GM12878 (cell line): ENCODE results near the gene IRAK2. TPM values are rescaled to one million over a fixed set of nuclear protein-coding genes. Genes with fewer than 3 reads are reported as not detected.

ENCODE experiments used
- ATAC-seq: fragments of 200-7000 bp; cut with Tn5 transposase; 3 replicates; pipeline ENCODE4 v1.9.1; 2020; ENCODE audit warnings: mild to moderate bottlenecking, moderate library complexity
- BruUV-seq: library from RNA; stranded (reverse); fragments of 400-500 nt; replicated peaks from 2 replicates; lab custom pipeline; 2021; lab: Mats Ljungman, UMichigan
- CTCF ChIA-PET: fragments of 300-600 bp; sonication (Branson Sonifier 250); formaldehyde crosslinking; extraction: SDS; loops from one replicate; lab custom pipeline; 2021; ENCODE audit warnings: inconsistent platforms; lab: Yijun Ruan, JAX
- POLR2A ChIA-PET: fragments of 350-600 bp; formaldehyde crosslinking; extraction: SDS; loops from one replicate; lab custom pipeline; 2021; ENCODE audit warnings: inconsistent platforms; lab: Charles Lee
- RAD21 ChIA-PET: fragments of 300-600 bp; sonication (Branson Sonifier 250); formaldehyde crosslinking; loops from one replicate; lab custom pipeline; 2023; ENCODE audit warnings: antibody characterized with exemption; ENCODE audit not compliant: unreplicated experiment; lab: Charles Lee
- SMC1A ChIA-PET: fragments of 300-600 bp; sonication (Branson Sonifier 250); formaldehyde crosslinking; loops from one replicate; lab custom pipeline; 2023; ENCODE audit not compliant: unreplicated experiment, uncharacterized antibody; lab: Charles Lee
- DNase-seq: peaks from one replicate; pipeline ENCODE4 v3.0.0-alpha.2; 2011; ENCODE audit warnings: low read depth, low spot score
- FAIRE-seq: peaks from 3 replicates; lab custom pipeline; 2011; peaks lifted over from hg19 to GRCh38; lab: Jason Lieb, UNC
- H2AFZ ChIP-seq: 2 replicates; pipeline ENCODE4 v1.6.0; 2011; ENCODE audit warnings: low read depth, low read length, control low read depth; ENCODE audit not compliant: control insufficient read depth
- H3K27ac ChIP-seq: 2 replicates; pipeline ENCODE4 v1.5.1; 2011; ENCODE audit warnings: control low read depth; ENCODE audit not compliant: control insufficient read depth, insufficient read depth
- H3K27me3 ChIP-seq, 2 experiments: replicated peaks in 1 of 2; 2 replicates each; pipeline versions ENCODE4 v1.6.0 to v1.6.1; 2011; ENCODE audit warnings: low read length in 1 of 2; ENCODE audit not compliant: control insufficient read depth in 2 of 2, insufficient read depth in 2 of 2
- H3K36me3 ChIP-seq, 2 experiments: 2 replicates each; pipeline ENCODE4 v1.5.1; 2011; ENCODE audit warnings: low read length in 1 of 2; ENCODE audit not compliant: control insufficient read depth in 2 of 2, insufficient read depth in 2 of 2
- H3K4me1 ChIP-seq: 2 replicates; pipeline ENCODE4 v1.6.1; 2011; ENCODE audit warnings: mild to moderate bottlenecking, low read length, moderate library complexity, mixed read lengths; ENCODE audit not compliant: control insufficient read depth, insufficient read depth
- H3K4me2 ChIP-seq: 2 replicates; pipeline ENCODE4 v1.6.0; 2011; ENCODE audit warnings: control low read depth; ENCODE audit not compliant: control insufficient read depth, insufficient read depth
- H3K4me3 ChIP-seq: fragments of 200-600 bp; sonication (generic); 2 replicates; pipeline ENCODE4 v1.5.1; 2016
- H3K79me2 ChIP-seq: 2 replicates; pipeline ENCODE4 v1.6.0; 2011; ENCODE audit warnings: low read length; ENCODE audit not compliant: control insufficient read depth, insufficient read depth
- H3K9ac ChIP-seq: 2 replicates; pipeline ENCODE4 v1.8.0; 2011; ENCODE audit warnings: low read length, control low read depth, mixed read lengths; ENCODE audit not compliant: control insufficient read depth, insufficient read depth
- H3K9me3 ChIP-seq: replicated peaks from 3 replicates; pipeline ENCODE4 v1.5.1; 2011; ENCODE audit warnings: mild to moderate bottlenecking, low read length; ENCODE audit not compliant: control insufficient read depth, insufficient read depth
- H4K20me1 ChIP-seq: 2 replicates; pipeline ENCODE4 v1.6.0; 2011; ENCODE audit not compliant: control insufficient read depth, insufficient read depth
- ATF7 ChIP-seq: fragments of 450-650 bp; IDR thresholded peaks from 2 replicates; pipeline ENCODE4 v1.6.1; 2016; ENCODE audit warnings: low read depth, mild to moderate bottlenecking
- CEBPZ ChIP-seq: fragments of 150-350 bp; IDR thresholded peaks from 2 replicates; pipeline ENCODE4 v1.6.1; 2016; ENCODE audit warnings: low read depth, low read length
- EED ChIP-seq: sonication (generic); IDR thresholded peaks from 2 replicates; pipeline ENCODE4 v1.6.1; 2016; ENCODE audit warnings: antibody characterized with exemption, low read depth
- ELK1 ChIP-seq: IDR thresholded peaks from 2 replicates; pipeline ENCODE4 v1.6.1; 2012; ENCODE audit warnings: low read depth, low read length, improper control_type of control experiment
- MEF2A ChIP-seq: IDR thresholded peaks from 2 replicates; pipeline ENCODE4 v1.6.1; 2011; ENCODE audit warnings: low read depth, mild to moderate bottlenecking, low read length, moderate library complexity; ENCODE audit not compliant: insufficient read depth
- MTA3 ChIP-seq: IDR thresholded peaks from 2 replicates; pipeline ENCODE4 v1.6.1; 2012; ENCODE audit warnings: low read length, inconsistent platforms, borderline replicate concordance
- NFYB ChIP-seq: IDR thresholded peaks from 2 replicates; pipeline ENCODE4 v1.6.1; 2011; ENCODE audit warnings: low read depth, mild to moderate bottlenecking, low read length, improper control_type of control experiment, moderate library complexity; ENCODE audit not compliant: insufficient read depth
- REST ChIP-seq: IDR thresholded peaks from 2 replicates; pipeline ENCODE4 v1.6.1; 2012; ENCODE audit warnings: mild to moderate bottlenecking, low read depth, low read length
- ZNF687 ChIP-seq: fragments of 450-650 bp; IDR thresholded peaks from 2 replicates; pipeline ENCODE4 v1.6.1; 2017; ENCODE audit warnings: mild to moderate bottlenecking, moderate library complexity
- WGBS: methylation state at CpG from one replicate; pipeline ENCODE4 v1.1.6; 2016; ENCODE audit warnings: low lambda C conversion rate; ENCODE audit not compliant: insufficient replicate concordance, insufficient coverage; ENCODE audit errors: missing lambda C conversion rate; 5-methylcytosine and 5-hydroxymethylcytosine counted together
- in situ Hi-C: fragments of 300-500 bp; cut with MboI; formaldehyde crosslinking; loops from 9 replicates; pipeline ENCODE4 v1.14.3; 2018; ENCODE audit warnings: mixed read lengths
- intact Hi-C: fragments of 100-400 bp; cut with micrococcal nuclease; formaldehyde crosslinking; loops from one replicate; pipeline ENCODE4 v1.14.2; 2022; ENCODE audit not compliant: unreplicated experiment
- polyA plus RNA-seq, 11 experiments: library from polyadenylated mRNA; depleted of rRNA in 4 of 11; unstranded in 6 of 11; stranded (reverse) in 5 of 11; fragments of >200 nt; fragmentation: Nextera tagmentation in 4 of 11; fragmentation: Illumina TruSeq in 1 of 11; extraction: Ambion mirVana in 4 of 11; extraction: Trizol in 1 of 11; gene quantifications; 1 replicate in 1 of 11; 2 replicates in 10 of 11; pipeline versions ENCODE4 v1.2.1 to v1.2.3, GENCODE V29; 2011 to 2016; ENCODE audit warnings: inconsistent platforms in 2 of 11, missing spikeins in 2 of 11, low read depth in 1 of 11
- total RNA-seq, 4 experiments: library from RNA; depleted of rRNA in 3 of 4; stranded (reverse); fragments of >200 nt in 3 of 4; fragmentation: Illumina TruSeq in 1 of 4; extraction: Trizol in 1 of 4; gene quantifications; 2 replicates each; pipeline versions ENCODE4 v1.2.1 to v1.2.3, GENCODE V29; 2013 to 2021

IRAK2 gene
- total and polyA plus RNA-seq, 10 of the 15 experiments (the other 5 are each of a cell fraction or from before 2014, with no cell fraction given), result 0.48 to 5.7 (median 4.5) TPM

GRCh38 chr3:10196389-10197052, 31.8 kb downstream of the IRAK2 start:
- Histone ChIP-seq H3K9me3 (no peaks in the 10 kb centered on the region), H4K20me1 (no peaks in the 10 kb centered on the region), H3K9ac (peak overlapping the region; percentile 35; the same call in 1 of the 2 replicates), H3K4me3 (no peak overlapping the region), H3K4me1 (peaks cover 73% of the 10 kb centered on the region), H2AFZ (peak overlapping the region; percentile 82), H3K27ac (peak overlapping the region; percentile 77), H3K79me2 (peaks cover 4% of the 10 kb centered on the region), H3K27me3 (no peaks in the 10 kb centered on the region), H3K36me3 (no peaks in the 10 kb centered on the region), H3K4me2 (peak overlapping the region; percentile 30; the same call in 1 of the 2 replicates)
- DNase-seq, result peak; percentile 40
- ChIA-PET POLR2A (interaction anchor here (0.7 to 2.3 kb wide), 3 partner anchors 10 to 404 kb away, joined by 3 to 7 read pairs (median 4); no protein-coding TSS in a partner anchor), CTCF (interaction anchor here (1.0 to 1.2 kb wide), 2 partner anchors 22 to 31 kb away, joined by 3 to 4 read pairs; partner anchors contain the start of gene IRAK2), SMC1A (interaction anchor here (0.6 to 12.4 kb wide), 5 partner anchors 10 to 33 kb away, joined by 3 to 165 read pairs (median 6); no protein-coding TSS in a partner anchor), RAD21 (interaction anchor here (0.6 to 5.1 kb wide), 2 partner anchors 27 to 51 kb away, joined by 3 to 37 read pairs; no protein-coding TSS in a partner anchor)
- no TSS peak for BruUV-seq
- peak; percentile 23 for FAIRE-seq
- no peak for ATAC-seq
- 19% methylated on average over 12 of the region's 12 CpGs for WGBS
- in situ Hi-C loops, result no loop called here
- intact Hi-C loops, result no loop called here
- TF ChIP-seq MEF2A (no peak), ZNF687 (0 out of 2 replicates have a peak, but pooled peaks have one; percentile 24), CEBPZ (no peak), ELK1 (no peak), MTA3 (no peak), REST (no peak), ATF7 (no peak), NFYB (no peak), EED (peak; percentile 38)
